Kidney capillary endothelial cell (primary cell): ENCODE measurements around the gene CR1.
"Not testable (repeated sequence)": the region's sequence is repeated elsewhere in the genome, so short reads cannot be mapped to it uniquely, and the experiment has no call there.

Experiments used
- DNase-seq: peaks from one replicate; pipeline ENCODE4 v3.0.0-alpha.2; 2018; ENCODE audit warnings: low spot score

CR1 gene

DNA sequence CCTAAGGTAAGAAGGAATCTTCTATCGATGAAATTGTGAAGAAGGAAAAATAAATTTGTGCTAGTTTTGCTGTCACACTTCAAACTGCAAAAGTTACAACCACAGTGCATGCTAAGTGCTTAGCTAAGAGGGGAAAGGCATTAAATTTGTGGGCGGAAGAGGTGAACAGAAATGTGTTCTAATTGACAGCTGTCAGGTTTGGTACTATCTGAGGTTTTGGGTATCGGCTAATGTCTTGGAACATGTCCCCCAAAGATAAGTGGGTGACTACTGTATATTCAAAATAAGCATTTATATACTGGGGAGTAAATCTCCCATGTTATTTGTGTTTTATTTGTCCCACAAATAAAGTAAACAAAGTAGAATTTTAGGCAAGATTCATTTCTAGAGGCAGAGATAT lies 8.0 kb downstream of the CR1 start:
- no peak for DNase-seq

DNA sequence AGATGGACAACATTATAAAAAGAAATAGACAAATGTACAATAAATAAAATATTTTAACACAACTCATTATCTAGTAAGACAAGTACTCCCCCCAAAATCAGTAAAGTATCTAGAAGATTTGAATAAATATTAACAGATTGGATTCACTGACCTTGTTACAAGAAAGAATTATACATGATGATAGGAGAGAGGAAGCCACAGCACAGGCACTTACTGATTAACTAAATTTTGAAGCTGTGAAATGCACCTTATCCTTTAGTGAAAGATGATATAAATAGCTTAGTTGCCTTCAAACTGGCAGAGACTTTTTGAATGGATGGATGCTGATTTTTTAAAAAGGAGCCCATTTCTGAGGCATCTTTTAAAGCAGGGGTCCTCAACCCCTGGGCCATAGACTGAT lies 8.5 kb downstream of the CR1 start:
- DNase-seq = no peak

DNA sequence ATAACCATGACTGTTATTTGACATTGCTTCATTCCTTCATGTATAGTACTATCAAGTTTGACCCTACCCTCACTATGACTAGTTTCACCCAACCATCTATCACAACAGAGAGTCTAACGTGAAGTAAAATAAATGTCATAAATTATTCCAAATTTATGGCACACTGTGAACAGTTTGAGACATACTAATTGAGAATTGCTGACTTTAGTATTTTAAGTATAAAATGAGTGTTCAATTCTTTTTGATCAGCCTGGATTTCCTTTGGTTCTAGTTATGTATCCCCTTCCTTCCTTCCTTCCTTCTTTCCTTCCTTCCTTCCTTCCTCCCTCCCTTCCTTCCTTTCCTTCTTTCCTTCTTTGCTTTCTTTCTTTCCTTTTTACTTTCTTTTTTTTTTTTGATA lies 14.5 kb downstream of the CR1 start:
- no peak for DNase-seq

DNA sequence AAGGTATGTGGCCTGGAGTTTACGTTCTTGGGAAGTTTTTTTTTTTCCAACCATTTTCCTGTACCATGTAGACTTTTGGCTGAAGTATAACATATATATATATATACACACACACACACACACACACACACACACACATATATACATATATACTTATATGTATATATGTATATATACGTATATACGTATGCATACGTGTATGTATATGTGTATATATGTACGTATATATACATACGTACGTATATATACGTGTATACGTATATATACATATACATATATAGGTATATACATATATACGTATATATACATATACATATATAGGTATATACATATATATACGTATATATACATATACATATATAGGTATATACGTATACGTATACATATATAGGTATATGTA lies 18.9 kb downstream of the CR1 start:
- DNase-seq = no peak

DNA sequence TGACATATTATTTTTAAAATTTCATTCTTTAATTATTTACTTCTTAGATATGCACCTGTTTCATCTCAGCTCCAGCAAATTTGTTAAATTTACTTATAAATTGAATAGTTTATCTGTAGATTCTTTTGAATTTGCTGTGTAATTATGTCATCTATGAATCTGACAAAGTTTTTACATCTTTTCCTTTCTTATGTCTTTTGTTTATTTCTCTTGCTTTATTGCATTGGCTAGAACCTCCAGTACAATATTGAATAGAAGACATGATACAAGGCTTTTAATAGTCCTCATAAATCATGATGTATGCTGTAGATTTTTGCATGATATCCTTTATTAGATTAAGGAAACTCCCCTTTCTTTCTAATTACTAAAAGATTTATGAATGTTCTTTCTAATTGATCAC lies 20.8 kb downstream of the CR1 start:
- no peak for DNase-seq

DNA sequence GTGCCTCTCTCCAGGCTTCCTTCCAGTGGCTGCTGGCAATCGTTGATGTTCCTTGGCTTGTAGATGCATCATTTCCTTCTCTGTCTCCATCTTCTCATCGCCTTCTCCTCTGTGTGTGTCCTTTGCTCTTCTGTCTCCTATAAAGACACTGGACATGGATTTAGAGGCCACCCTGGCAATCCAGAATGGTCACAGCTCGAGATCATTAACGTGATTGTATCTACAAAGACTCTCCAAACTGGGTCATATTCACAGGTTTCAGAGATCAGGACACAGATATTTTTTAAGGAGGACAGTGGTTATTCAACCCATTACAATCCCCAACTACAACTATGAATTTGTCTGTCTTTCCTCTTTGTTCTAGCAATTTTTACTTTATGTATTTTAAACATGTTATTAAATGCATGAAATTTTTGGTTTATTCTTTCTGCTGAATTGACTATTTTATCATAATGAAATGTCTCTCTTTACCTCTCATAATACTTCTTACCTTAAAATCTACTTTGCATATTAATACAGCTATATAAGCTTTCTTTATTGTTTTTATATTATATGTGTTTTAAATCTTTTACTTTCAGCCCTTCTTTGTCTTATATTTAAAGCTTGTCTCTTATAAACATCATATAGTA lies 22.8 kb downstream of the CR1 start:
- DNase-seq = no peak

DNA sequence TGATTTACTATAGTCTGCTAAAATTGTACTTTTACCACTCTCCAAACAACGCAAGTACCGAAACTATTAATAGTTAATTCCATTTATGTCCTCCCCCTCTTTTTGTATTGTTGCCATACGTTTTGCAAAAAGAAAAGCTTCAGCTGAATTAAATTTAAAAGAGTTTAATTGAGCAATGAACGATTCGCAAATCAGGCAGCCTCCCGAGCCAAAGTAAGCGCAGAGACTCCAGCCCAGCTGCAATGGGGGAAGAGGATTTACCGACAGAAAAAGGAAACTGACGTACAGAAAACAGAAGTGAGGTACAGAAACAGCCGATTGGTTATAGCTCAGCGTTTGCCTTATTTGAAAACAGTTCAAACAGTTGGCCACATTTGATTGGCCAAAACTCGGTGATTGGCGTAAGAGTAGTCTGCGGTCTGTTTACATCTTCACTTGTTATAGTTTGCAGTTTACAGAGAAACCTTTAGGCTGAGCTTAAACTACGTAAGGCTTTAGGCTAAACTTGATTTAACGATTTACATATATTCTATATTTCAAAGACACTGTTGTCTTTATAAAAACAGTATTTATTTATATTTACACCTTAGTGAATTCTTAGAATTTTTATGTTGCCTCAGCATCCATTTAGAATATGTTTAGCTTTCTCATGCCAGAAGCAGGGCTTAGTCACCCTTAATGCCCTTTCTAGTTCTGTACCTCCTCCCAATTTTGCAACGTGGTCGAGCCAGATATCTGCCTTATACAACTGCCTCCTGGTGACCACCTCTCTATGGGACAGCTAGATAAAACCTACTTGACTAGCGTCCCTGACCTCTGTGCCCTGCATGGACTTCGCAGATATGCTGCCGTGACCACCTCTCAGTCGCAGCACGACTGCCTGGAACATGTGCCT lies 23.8 kb downstream of the CR1 start:
- no peak for DNase-seq

DNA sequence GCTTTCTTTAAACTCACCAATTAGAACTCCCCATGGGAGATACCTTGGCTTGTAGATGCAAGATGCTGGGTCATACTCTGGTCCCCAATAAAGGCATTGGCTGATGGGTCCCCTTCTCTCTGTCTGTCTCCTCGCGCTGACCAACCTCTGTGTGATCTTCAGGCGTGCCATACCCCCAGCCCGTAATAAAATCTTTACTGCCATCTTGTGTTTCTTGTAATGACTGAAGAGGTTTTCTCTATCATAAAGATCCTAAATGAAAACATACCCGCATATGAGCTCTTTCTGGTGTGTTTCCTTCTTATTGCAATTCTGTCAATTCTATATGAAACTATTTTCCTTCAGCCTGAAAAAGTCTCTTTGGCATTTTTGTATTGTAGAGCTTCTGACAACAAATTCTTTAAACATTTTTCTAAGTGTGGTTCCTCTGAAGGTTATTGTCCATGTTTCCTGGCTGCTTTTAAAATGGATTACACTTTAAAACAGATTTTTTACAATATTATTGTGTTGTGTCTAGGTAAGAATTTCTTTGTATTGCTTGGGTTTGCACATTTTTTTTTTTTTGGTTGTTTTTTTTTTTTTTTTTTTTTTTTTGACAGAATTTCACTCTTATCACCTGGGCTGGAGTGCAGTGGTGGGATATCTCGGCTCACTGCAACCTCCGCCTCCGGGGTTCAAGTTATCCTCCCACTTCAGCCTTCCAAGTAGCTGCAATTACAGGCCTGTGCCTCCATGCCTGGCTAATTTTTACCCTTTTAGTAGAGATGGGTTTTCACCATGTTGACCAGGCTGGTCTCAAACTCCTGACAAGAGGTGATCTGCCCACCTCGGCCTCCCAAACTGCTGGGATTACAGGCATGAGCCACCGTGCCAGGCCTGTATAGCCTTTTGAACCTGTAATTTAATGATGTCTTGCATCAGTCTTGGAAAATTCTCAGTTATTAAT lies 24.7 kb downstream of the CR1 start:
- DNase-seq = not testable (repeated sequence)

DNA sequence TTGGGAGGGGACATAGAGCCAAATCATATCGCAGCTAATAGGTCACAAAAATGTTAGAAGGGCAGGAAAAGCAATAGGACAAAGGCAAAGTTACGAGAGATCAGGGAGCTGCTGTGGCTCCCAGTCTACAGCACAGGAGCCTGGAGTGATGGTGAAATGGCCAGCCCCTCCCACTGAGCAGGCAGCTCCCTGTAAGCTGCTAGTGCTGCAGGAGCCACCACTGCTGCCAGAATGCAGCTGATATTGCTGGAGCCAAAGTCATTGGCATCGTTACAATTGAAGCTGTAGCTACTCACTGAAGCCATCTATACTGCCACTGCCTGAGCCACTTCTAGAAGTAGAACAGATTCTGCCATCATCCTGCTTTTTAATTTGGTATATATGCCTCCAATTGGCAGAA lies 29.3 kb downstream of the CR1 start:
- not testable (repeated sequence) for DNase-seq

DNA sequence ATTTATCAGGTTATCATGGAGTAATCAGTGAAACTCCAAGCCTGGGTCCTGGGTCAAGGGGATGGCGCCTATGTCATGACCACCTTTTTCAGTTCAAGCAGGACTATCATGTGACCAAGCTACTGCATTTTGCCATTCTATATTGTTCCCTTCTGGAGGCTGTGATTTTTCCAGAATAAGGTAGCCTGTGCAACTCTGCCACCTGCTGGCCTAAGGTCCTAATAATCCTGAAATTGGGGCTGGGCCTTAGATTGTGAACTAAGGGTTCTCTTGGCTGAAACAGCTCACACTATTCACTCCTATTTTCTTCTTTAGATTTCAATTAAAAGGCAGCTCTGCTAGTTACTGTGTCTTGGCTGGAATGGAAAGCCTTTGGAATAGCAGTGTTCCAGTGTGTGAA lies 32.4 kb downstream of the CR1 start:
- DNase-seq = not testable (repeated sequence)

DNA sequence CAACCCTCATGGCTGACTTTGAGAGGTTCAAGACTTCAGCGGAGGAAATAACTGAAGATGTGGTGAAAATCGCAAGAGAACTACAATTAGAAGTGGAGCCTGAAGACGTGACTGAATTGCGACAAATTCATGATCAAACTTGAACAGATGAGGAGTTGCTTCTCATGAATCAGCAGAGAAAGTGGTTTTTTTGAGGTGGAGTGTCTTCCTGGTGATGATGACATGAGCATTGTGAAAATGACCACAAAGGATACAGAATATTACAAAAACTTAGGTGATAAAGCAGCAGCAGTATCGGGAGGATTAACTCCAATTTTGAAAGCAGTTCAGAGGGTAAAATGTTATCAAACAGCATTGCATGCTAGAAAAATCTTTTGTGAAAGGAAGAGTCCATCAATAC lies 40.3 kb downstream of the CR1 start:
- not testable (repeated sequence) for DNase-seq

DNA sequence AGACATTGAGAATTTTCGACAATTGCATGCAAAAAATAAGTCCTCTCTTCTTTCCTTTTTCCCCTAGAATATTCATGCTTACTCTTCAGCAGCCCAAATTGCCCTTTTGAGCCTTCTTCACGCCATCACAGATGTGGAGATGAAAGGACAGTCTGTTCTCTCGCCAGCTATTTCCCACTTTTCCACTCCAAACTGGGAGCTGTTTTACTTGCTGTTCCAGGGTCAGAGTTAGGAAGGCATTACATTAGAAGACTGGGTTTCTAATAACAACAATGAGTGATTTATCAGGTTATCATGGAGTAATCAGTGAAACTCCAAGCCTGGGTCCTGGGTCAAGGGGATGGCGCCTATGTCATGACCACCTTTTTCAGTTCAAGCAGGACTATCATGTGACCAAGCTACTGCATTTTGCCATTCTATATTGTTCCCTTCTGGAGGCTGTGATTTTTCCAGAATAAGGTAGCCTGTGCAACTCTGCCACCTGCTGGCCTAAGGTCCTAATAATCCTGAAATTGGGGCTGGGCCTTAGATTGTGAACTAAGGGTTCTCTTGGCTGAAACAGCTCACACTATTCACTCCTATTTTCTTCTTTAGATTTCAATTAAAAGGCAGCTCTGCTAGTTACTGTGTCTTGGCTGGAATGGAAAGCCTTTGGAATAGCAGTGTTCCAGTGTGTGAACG lies 50.9 kb downstream of the CR1 start:
- DNase-seq = not testable (repeated sequence)

DNA sequence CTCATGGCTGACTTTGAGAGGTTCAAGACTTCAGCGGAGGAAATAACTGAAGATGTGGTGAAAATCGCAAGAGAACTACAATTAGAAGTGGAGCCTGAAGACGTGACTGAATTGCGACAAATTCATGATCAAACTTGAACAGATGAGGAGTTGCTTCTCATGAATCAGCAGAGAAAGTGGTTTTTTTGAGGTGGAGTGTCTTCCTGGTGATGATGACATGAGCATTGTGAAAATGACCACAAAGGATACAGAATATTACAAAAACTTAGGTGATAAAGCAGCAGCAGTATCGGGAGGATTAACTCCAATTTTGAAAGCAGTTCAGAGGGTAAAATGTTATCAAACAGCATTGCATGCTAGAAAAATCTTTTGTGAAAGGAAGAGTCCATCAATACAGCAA lies 58.9 kb downstream of the CR1 start:
- DNase-seq = not testable (repeated sequence)

DNA sequence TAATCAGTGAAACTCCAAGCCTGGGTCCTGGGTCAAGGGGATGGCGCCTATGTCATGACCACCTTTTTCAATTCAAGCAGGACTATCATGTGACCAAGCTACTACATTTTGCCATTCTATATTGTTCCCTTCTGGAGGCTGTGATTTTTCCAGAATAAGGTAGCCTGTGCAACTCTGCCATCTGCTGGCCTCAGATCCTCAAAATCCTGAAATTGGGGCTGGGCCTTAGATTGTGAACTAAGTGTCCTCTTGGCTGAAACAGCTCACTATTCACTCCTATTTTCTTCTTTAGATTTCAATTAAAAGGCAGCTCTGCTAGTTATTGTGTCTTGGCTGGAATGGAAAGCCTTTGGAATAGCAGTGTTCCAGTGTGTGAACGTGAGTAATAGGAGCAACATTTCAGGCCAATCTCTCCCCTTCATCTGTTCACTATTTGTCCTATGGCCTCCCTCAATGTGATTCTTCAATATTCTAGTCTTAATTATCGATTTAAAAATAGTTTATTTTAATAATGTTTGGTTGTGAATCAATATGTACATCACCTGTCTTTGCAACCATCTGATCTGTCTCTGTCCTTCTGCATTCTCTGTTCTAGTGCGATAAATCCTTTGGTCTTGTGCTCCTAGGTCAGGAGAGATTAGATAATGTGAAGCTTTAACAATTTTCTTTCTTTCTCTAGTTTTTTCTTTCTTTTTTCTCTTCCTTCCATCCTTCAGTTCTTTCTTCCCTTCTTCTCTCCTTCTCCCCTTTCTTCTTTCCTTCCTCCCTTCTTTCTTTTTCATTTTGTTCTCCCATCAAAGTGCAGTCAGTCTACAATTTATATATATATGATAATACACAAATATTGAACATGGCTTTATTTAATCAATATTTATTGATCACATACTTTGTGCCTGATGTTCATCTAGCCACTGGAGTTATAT lies 69.8 kb downstream of the CR1 start:
- DNase-seq = no peak

DNA sequence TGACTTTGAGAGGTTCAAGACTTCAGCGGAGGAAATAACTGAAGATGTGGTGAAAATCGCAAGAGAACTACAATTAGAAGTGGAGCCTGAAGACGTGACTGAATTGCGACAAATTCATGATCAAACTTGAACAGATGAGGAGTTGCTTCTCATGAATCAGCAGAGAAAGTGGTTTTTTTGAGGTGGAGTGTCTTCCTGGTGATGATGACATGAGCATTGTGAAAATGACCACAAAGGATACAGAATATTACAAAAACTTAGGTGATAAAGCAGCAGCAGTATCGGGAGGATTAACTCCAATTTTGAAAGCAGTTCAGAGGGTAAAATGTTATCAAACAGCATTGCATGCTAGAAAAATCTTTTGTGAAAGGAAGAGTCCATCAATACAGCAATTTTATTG lies 76.0 kb downstream of the CR1 start:
- not testable (repeated sequence) for DNase-seq

DNA sequence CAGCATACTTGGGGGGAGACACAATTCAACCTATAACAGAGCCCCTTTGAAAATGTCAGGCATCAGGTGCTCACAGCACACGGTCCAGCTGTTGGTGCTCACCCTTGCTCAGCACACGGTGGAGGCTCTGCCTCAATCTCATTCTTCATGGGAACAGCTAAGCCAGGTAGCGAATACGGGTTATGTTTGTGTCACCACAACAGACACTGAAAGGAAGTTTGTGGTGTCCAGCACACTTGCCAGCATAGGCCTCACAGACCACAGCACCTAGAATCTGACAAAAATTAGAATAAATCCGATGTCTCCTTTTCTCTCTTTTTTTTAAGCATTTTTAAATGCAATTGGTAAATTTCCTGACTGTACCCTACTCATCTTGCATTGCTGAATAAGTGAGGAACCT lies 77.1 kb downstream of the CR1 start:
- not testable (repeated sequence) for DNase-seq

DNA sequence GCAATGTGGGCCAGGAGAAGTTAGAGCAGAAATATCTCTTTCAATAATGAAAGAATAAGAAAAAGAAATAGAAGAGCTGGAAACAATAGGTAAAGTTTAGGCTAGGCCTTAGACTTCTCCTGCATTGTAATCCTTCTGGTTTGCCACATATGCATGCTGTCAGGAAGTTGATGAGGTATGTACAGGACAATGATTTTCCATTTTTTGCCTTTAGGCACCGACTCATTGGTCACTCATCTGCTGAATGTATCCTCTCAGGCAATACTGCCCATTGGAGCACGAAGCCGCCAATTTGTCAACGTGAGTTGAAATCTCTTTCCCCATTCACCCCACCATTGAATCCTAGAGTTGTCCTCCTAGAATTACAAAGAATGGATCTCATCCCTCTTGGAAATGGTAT lies 79.4 kb downstream of the CR1 start:
- DNase-seq = peak; percentile 21

DNA sequence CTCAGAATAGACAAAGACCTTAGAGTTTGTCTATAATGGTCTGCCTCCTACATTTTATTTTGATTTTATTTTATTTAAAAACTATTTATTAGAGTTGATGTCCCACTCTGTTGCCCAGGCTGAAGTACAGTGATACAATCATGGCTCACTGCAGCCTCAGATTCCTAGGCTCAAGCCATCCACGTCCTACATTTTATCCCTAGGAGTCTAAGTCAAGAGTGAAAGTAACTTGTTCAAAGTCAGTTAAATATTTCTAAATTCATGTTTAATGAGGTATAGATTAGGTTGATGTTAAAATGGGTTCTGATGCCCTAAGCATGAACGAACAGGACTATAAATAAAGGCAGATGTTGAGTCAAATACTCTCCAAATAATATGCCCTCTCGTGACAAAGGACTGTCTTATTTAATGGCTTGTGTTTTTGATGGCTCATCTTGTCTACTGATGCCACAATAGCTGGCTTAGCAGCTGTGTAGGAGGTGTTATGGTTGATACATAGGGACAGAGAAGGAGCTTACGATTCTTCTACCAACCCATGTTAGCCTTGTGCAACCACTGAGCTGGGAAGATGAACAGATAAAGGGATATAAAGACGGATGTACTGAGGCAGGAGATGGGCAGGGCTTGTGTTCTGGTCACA lies 83.0 kb downstream of the CR1 start:
- DNase-seq = no peak

DNA sequence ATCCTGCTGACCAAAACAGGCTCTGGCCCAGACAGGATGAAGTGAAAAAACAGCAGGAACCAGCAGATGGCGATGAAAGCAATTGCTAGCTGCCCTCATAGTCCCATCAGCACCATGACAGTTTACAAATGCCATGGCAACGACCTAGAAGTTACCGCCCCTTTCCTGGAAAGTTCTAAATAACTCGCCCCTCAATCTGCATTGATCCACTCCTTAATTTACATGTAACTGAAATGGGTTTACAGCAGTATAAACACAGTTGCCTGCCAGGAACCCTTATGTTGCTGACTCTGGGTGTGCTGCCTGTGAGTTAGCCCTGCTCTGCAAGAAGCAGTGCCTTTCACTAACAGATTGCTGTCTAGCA lies 83.5 kb downstream of the CR1 start:
- peak; percentile 50 for DNase-seq

DNA sequence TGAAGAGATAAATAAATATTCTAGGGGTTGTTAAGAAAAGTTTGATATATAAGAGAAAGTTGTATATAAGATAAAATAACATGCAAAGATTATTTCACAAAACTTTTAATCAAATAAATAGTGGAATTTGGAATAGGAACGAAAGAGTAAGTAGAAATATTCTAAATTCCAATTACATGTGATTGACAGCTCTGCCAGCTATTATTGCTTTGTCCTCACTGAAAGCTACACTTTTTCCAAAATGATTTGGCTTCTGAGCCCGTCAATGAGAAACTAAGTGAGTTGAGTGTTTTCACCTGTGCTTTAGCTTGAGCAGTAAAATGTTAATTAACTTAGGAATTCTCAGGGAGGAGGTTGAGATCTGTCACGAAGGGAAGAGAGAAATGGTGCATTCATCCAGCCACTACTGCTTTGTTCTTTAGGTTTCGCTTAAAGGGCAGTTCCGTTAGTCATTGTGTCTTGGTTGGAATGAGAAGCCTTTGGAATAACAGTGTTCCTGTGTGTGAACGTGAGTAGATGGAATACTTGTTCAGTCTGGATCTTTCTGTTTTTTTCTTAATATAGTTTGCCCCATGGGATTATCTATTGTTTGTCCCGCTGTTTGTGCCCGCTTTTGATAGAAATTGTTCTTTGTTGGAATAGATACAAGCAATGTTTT lies 85.7 kb downstream of the CR1 start:
- no peak for DNase-seq
